Panc1 (cell line): ENCODE results near the gene MYO1E. TPM values are rescaled to one million over a fixed set of nuclear protein-coding genes. Genes with fewer than 3 reads are reported as not detected.

ENCODE experiments used
- ATAC-seq: fragments of 200-7000 bp; cut with Tn5 transposase; 2 replicates; pipeline ENCODE4 v1.9.1; 2020; ENCODE audit warnings: mild to moderate bottlenecking, moderate library complexity
- BruUV-seq: library from RNA; stranded (reverse); fragments of 400-500 nt; replicated peaks from 2 replicates; lab custom pipeline; 2021; lab: Mats Ljungman, UMichigan
- CTCF ChIA-PET: fragments of 300-600 bp; sonication (Branson Sonifier 250); formaldehyde crosslinking; loops from one replicate; lab custom pipeline; 2022; ENCODE audit warnings: antibody characterized with exemption; lab: Charles Lee
- POLR2A ChIA-PET: fragments of 300-600 bp; sonication (Branson Sonifier 250); formaldehyde crosslinking; loops from one replicate; lab custom pipeline; 2022; ENCODE audit warnings: antibody characterized with exemption; lab: Charles Lee
- DNase-seq: peaks from one replicate; pipeline ENCODE4 v3.0.0-alpha.2; 2010; ENCODE audit warnings: low read depth, low spot score
- H3K27ac ChIP-seq: 2 replicates; pipeline ENCODE4 v1.5.1; 2011; ENCODE audit warnings: mild to moderate bottlenecking, low read length, inconsistent platforms
- H3K27me3 ChIP-seq: fragments of 200-500 bp; sonication (Bioruptor generic); 2 replicates; pipeline ENCODE4 v1.6.0; 2014; ENCODE audit warnings: low read length, inconsistent platforms; ENCODE audit not compliant: control insufficient read depth, insufficient read depth
- H3K36me3 ChIP-seq: fragments of 200-500 bp; sonication (Bioruptor generic); 2 replicates; pipeline ENCODE4 v1.5.1; 2014; ENCODE audit warnings: inconsistent platforms, mild to moderate bottlenecking, low read length, moderate library complexity; ENCODE audit not compliant: control insufficient read depth, insufficient read depth
- H3K4me1 ChIP-seq: 2 replicates; pipeline ENCODE4 v1.5.1; 2011; ENCODE audit warnings: inconsistent platforms, mild to moderate bottlenecking, low read length, moderate library complexity; ENCODE audit not compliant: control insufficient read depth, insufficient read depth
- H3K4me3 ChIP-seq, 2 experiments: 2 replicates each; pipeline ENCODE4 v1.5.1; 2011 to 2012; ENCODE audit warnings: low read depth in 2 of 2, low read length in 2 of 2, mild to moderate bottlenecking in 2 of 2, inconsistent platforms in 1 of 2, moderate library complexity in 1 of 2
- H3K9me3 ChIP-seq: fragments of 200-500 bp; sonication (Bioruptor generic); 2 replicates; pipeline ENCODE4 v1.5.1; 2014; ENCODE audit warnings: low read depth, mild to moderate bottlenecking, inconsistent platforms, low read length, moderate library complexity; ENCODE audit not compliant: control insufficient read depth, insufficient read depth
- POLR2AphosphoS5 ChIP-seq: IDR thresholded peaks from 2 replicates; pipeline ENCODE4 v1.6.1; 2012; ENCODE audit warnings: mild to moderate bottlenecking, low read depth, low read length, moderate library complexity
- SIN3A ChIP-seq: IDR thresholded peaks from 2 replicates; pipeline ENCODE4 v1.6.1; 2012; ENCODE audit warnings: low read depth, mild to moderate bottlenecking, low read length, moderate library complexity, borderline replicate concordance; ENCODE audit not compliant: insufficient read depth
- TCF7L2 ChIP-seq: IDR thresholded peaks from 2 replicates; pipeline ENCODE4 v1.6.1; 2011; ENCODE audit warnings: mild to moderate bottlenecking, low read depth, low read length, inconsistent platforms
- in situ Hi-C: cut with HindIII; loops from 2 replicates; pipeline ENCODE4 v1.10.0; 2016; ENCODE audit warnings: low sequenced_read_pairs, low pct_unique_long_range_greater_than_20kb
- intact Hi-C: fragments of 100-400 bp; cut with micrococcal nuclease; formaldehyde crosslinking; loops from one replicate; pipeline ENCODE4 v1.10.0; 2022; ENCODE audit not compliant: unreplicated experiment
- total RNA-seq: library from RNA; stranded (reverse); gene quantifications from one replicate; pipeline ENCODE4 v1.2.1, GENCODE V29; 2021; ENCODE audit not compliant: unreplicated experiment
- TF ChIP-seq, protein P1 (sequence below): fragments of 450-650 bp; IDR thresholded peaks from 2 replicates; pipeline ENCODE4 v1.5.1; 2017; ENCODE audit warnings: mild to moderate bottlenecking
- TF ChIP-seq, protein P2 (sequence below), 2 experiments: IDR thresholded peaks; 2 replicates each; pipeline ENCODE4 v1.6.1; 2011 to 2012; ENCODE audit warnings: low read depth in 2 of 2, control low read depth in 1 of 2, low read length in 1 of 2, mild to moderate bottlenecking in 1 of 2, moderate library complexity in 1 of 2; ENCODE audit not compliant: insufficient read depth in 1 of 2

The MYO1E gene
- total RNA-seq, 1 experiment from 2014 or later = 161 TPM

DNA sequence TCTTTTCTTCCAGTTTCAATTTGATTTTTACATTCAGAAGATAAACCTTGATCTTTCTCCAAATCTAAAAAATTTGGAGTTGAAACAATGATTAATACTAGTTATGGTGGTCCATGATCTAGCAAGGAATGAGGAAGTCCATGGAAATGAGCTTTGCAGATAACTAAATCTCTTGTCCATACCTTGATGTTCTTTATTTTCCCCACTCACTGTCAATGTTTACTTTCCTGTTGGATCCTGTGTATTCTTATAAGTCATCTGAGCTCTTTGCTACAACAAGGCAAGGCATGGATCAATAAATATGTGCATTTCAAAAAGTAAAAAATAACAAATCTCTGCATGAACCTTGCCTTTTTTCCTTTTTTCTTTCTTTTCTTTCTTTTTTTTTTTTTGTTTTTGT, 6.2 kb upstream of the MYO1E start:
- Histone ChIP-seq H3K27ac (no peak overlapping the region), H3K4me1 (no peaks in the 10 kb centered on the region), H3K36me3 (no peaks in the 10 kb centered on the region), H3K27me3 (no peaks in the 10 kb centered on the region), H3K4me3 (no peak overlapping the region), H3K9me3 (no peaks in the 10 kb centered on the region)
- intact Hi-C loops (loop anchor here (10.0 kb wide), 1 partner anchor 114 kb away; no protein-coding TSS in a partner anchor), in situ Hi-C loops (no loop called here)
- ChIA-PET POLR2A (interaction anchor here (0.7 kb wide), 1 partner anchor 262 kb away, joined by 6 read pairs; no protein-coding TSS in a partner anchor), CTCF (no interaction called here)
- BruUV-seq = no TSS peak
- no peak for ATAC-seq
- no peak for DNase-seq
- TF ChIP-seq, protein P1, sequence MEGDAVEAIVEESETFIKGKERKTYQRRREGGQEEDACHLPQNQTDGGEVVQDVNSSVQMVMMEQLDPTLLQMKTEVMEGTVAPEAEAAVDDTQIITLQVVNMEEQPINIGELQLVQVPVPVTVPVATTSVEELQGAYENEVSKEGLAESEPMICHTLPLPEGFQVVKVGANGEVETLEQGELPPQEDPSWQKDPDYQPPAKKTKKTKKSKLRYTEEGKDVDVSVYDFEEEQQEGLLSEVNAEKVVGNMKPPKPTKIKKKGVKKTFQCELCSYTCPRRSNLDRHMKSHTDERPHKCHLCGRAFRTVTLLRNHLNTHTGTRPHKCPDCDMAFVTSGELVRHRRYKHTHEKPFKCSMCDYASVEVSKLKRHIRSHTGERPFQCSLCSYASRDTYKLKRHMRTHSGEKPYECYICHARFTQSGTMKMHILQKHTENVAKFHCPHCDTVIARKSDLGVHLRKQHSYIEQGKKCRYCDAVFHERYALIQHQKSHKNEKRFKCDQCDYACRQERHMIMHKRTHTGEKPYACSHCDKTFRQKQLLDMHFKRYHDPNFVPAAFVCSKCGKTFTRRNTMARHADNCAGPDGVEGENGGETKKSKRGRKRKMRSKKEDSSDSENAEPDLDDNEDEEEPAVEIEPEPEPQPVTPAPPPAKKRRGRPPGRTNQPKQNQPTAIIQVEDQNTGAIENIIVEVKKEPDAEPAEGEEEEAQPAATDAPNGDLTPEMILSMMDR = no peak
- TF ChIP-seq POLR2AphosphoS5 = no peak
- no peak for TF ChIP-seq TCF7L2
- no peak for TF ChIP-seq SIN3A

DNA sequence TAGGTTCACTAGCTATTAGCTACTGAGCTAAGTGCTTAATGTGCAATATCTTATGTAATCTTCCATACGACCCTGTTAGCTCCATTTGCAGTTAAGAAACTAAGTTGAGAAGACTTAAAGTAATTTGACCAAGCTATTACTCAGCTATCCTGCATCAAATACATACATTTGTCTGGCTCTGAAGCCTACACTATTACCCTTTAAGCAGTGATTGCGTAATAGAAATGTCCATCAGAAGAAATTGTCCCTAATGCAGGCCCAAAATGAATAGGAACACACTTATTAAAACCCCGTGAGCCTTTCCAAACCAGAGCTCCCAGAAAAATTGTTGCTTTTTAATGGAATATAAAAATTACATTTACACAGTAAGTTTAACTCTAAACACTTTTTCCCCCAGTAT, 5.3 kb upstream of the MYO1E start:
- Histone ChIP-seq H3K27me3 (no peaks in the 10 kb centered on the region), H3K27ac (no peak overlapping the region), H3K4me3 (no peak overlapping the region), H3K4me1 (no peaks in the 10 kb centered on the region), H3K36me3 (peaks cover 3% of the 10 kb centered on the region; the same call in 1 of the 2 replicates), H3K9me3 (no peaks in the 10 kb centered on the region)
- intact Hi-C loops (loop anchor here (2.0 to 10.0 kb wide), 2 partner anchors 113 to 115 kb away; no protein-coding TSS in a partner anchor), in situ Hi-C loops (no loop called here)
- TF ChIP-seq, protein P1 = no peak
- DNase-seq (no peak), ATAC-seq (no peak)
- CTCF ChIA-PET = no interaction called here
- POLR2A ChIA-PET = interaction anchor here (0.5 kb wide), 1 partner anchor 215 kb away, joined by 9 read pairs; no protein-coding TSS in a partner anchor
- no TSS peak for BruUV-seq

DNA sequence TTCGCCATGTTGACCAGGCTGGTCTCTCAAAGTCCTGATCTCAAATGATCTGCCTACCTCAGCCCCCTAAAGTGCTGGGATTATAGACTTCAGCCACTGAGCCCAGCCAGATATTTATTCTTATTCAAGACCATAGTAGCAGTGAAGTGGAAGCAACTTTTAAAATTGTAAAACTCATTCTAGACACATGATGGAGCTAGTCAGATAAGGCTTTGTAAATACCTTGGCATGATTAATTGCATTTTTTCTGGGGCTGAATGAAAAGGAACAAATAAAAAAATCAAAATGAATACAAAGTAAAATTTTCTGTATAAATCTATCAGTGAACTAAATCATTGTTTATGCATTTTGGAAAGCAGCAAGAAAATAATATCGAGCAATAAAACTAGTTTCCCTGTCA, 4.1 kb upstream of the MYO1E start:
- Histone ChIP-seq H3K27me3 (no peaks in the 10 kb centered on the region), H3K9me3 (no peaks in the 10 kb centered on the region), H3K36me3 (peaks cover 3% of the 10 kb centered on the region; the same call in 1 of the 2 replicates), H3K27ac (no peak overlapping the region), H3K4me1 (no peaks in the 10 kb centered on the region), H3K4me3 (no peak overlapping the region)
- CTCF ChIA-PET = interaction anchor here (1.1 kb wide), 1 partner anchor 116 kb away, joined by 4 read pairs; no protein-coding TSS in a partner anchor
- TF ChIP-seq POLR2AphosphoS5 = no peak
- TF ChIP-seq, protein P2, sequence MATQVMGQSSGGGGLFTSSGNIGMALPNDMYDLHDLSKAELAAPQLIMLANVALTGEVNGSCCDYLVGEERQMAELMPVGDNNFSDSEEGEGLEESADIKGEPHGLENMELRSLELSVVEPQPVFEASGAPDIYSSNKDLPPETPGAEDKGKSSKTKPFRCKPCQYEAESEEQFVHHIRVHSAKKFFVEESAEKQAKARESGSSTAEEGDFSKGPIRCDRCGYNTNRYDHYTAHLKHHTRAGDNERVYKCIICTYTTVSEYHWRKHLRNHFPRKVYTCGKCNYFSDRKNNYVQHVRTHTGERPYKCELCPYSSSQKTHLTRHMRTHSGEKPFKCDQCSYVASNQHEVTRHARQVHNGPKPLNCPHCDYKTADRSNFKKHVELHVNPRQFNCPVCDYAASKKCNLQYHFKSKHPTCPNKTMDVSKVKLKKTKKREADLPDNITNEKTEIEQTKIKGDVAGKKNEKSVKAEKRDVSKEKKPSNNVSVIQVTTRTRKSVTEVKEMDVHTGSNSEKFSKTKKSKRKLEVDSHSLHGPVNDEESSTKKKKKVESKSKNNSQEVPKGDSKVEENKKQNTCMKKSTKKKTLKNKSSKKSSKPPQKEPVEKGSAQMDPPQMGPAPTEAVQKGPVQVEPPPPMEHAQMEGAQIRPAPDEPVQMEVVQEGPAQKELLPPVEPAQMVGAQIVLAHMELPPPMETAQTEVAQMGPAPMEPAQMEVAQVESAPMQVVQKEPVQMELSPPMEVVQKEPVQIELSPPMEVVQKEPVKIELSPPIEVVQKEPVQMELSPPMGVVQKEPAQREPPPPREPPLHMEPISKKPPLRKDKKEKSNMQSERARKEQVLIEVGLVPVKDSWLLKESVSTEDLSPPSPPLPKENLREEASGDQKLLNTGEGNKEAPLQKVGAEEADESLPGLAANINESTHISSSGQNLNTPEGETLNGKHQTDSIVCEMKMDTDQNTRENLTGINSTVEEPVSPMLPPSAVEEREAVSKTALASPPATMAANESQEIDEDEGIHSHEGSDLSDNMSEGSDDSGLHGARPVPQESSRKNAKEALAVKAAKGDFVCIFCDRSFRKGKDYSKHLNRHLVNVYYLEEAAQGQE (IDR thresholded peaks at IDR 0.05; ENCODE audit: insufficient read depth in 1 of 2, low read depth in 2 of 2, low read length in 1 of 2) = no peak
- no peak for TF ChIP-seq SIN3A
- TF ChIP-seq, protein P1 = no peak; the same call in 1 of the 2 replicates
- no peak for TF ChIP-seq TCF7L2
- BruUV-seq = no TSS peak
- ATAC-seq = no peak
- intact Hi-C loops = loop anchor here (2.0 to 10.0 kb wide), 2 partner anchors 112 to 116 kb away; no protein-coding TSS in a partner anchor
- in situ Hi-C loops = no loop called here
- no peak for DNase-seq
- POLR2A ChIA-PET = interaction anchor here (0.6 kb wide), 1 partner anchor 1616 kb away, joined by 3 read pairs; no protein-coding TSS in a partner anchor
